Activated effector memory CD4-positive, alpha-beta T cell treated with anti-CD3 and anti-CD28 coated beads, Interleukin-2, amount 50 U/mL, for 16 hours (primary cell): ENCODE measurements around the gene PACS1.
"Not testable (repeated sequence)": the region's sequence is repeated elsewhere in the genome, so short reads cannot be mapped to it uniquely, and the experiment has no call there.

Experiments used
- DNase-seq: peaks from one replicate; pipeline ENCODE4 v3.0.0-alpha.2; 2020

The PACS1 gene

DNA sequence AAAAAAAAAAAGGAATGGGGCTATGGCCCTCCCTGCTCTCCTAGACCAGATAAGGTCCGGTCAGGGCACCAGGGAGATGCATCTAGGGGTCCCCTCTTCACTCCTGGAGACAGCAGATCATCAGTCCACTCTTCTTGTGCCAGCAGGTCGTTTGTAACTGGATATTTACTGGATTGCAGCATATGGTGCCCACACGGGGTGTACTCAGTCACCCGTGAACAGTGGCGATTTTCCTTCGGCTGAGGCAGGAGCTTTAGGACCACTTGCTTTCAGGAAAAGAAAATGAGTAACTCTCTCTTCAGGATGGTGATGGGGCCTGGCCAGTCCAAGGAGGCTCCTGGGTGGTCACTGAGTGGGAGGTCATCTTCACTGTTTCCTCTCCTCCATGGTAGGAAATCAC, 160.1 kb downstream of the PACS1 start:
- DNase-seq = no peak

DNA sequence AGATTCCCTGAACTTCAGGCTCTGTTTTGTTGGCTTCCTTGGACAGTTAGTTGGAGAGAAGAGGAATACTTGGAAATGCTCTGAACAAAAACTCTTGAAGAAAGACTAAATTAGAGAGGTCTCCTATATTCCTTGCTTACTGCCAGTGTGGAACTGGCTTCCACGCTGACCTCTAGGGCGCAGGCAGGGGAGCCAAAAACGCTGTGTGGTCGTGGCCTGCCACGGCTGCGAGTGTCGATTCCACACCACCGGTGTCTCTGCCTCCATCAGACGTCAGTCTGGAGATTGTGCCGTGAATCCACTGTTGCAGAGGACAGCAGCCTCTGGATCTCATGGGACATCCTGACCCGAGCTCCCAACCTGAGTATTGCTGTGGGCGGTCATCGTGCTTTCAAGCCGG, 160.9 kb downstream of the PACS1 start:
- no peak for DNase-seq

DNA sequence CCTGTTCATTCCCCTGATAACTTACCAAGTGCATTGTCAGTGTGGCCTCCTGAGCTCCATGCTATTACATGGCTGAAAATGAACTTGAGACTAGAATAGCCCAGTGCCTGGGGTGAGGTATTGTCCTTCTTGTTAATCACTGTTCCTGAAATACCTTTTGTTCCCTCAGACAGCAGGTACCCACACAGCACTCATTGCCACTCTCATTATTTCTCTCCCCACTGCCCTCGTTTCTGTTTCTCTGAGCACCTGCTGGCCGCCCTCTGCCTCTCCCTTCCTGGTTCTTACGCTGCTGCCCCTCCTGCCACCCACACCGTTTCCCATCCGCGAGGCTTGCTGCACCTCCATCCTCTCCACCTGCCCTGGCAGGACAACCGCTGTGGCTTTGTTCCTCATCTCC, 161.5 kb downstream of the PACS1 start:
- no peak for DNase-seq

DNA sequence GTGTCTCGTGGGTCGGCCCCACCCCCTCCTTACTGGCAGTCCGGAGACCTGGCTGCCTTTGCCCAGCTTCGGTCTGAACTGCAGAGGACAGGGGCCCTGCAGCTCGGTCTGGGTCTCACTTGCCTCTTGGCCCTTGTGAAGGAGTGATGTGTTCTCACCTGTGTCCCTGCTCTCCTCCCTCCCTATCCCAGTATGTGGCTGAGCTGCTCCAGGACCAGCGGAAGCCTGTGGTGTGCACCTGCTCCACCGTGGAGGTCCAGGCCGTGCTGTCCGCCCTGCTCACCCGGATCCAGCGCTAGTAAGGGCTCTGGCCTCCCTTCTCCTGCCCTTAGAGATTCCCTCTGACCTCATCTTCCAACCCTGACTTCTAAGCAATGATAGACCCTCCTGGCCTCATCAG, 162.7 kb downstream of the PACS1 start:
- DNase-seq = no peak

DNA sequence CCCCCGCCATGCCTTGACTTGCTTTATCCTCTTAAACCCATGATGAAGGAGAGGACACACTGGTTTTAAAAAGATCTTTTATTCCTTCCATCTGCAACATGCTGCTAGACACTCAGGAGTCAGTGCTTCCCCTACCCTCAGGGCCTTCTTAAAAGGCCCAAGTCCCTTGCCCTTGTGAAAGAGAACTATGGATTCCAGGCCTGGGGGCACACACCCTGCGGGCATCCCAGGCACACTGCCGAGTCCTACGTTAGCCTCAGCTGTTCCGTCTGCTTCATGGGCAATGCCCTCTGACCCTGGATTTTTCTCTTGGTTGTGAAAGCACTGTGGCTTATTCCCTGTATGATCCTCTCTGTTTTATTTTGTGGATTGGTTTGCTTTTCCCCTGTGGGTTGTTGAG, 163.2 kb downstream of the PACS1 start:
- DNase-seq = no peak

DNA sequence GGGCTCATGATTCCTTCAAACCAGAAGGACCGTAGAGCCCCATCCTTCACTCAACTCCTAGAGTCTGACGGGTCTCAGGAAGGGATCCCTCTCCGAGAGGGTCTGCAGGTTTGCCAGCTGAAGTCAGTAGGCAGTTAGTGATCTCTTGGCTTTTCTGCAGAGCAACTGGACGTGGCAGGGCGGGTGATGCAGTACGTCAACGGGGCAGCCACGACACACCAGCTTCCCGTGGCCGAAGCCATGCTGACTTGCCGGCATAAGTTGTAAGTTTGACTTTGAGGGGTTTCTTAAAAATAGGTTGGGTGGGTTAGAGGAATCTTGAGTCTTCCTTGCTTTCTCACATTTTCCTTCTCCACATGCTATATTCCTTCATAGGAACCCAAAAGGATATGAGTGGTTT, 165.1 kb downstream of the PACS1 start:
- no peak for DNase-seq

DNA sequence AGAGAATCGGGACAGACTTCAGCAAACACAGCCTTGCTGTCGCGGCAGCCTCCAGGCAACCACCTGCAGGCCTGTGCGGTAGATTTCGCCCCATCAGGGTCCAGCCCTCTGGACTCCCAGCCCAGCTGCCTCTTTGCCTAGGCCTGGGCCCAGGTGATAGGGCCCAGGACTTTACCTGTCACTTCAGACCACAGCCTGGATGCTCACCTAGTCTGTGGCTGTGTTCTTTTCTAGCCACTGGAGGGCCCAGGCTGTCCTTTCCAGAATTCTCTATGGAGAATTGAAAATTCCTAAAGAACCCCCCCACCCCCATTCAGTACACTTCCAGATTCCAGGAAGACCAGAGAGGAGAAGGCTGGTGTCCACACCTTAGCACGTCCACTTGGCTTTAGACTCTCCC, 167.8 kb downstream of the PACS1 start:
- no peak for DNase-seq

DNA sequence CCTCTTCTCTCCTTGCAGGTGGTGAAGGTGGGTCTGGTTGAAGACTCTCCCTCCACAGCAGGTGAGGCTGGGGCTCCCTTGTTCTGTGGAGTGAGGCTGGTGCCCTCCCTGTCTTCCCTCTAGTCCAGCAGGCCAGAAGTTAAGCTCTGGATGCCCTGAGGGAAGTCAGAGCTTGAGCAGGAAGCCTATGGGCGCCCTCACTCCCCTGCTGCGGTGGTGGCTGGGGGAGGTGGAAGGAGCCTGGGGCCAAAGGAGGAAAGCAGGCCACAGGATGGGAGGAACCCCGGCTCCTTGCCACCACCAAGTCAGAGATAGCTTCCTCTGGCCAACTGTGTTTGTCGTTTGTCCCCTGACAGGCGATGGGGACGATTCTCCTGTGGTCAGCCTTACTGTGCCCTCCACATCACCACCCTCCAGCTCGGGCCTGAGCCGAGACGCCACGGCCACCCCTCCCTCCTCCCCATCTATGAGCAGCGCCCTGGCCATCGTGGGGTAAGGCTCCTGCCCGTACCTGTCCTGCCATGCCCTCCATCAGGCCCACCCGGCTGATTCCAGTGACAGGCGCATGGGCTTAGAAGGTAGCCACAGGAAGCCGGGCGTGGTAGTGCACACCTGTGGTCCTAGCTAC, 168.8 kb downstream of the PACS1 start:
- DNase-seq = no peak

DNA sequence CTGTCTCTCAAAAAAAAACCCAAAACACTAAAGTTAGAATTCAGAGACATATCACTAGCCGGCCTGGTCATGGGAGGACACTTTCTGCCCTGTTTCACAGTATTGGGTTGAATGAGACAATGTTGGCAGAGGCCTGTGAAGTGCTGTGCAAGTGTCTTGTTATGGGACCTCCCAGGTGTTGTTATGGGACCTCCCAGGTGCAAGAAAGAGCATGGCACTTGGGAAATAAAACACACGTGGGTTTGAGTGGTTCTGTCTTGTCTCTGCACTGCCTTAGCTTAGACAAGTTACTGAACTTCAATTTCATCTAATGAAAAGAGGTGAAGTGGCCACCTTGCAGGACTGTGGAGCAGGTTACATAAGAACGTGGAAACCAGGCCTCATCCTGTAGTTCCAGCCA, 169.4 kb downstream of the PACS1 start:
- DNase-seq = no peak

DNA sequence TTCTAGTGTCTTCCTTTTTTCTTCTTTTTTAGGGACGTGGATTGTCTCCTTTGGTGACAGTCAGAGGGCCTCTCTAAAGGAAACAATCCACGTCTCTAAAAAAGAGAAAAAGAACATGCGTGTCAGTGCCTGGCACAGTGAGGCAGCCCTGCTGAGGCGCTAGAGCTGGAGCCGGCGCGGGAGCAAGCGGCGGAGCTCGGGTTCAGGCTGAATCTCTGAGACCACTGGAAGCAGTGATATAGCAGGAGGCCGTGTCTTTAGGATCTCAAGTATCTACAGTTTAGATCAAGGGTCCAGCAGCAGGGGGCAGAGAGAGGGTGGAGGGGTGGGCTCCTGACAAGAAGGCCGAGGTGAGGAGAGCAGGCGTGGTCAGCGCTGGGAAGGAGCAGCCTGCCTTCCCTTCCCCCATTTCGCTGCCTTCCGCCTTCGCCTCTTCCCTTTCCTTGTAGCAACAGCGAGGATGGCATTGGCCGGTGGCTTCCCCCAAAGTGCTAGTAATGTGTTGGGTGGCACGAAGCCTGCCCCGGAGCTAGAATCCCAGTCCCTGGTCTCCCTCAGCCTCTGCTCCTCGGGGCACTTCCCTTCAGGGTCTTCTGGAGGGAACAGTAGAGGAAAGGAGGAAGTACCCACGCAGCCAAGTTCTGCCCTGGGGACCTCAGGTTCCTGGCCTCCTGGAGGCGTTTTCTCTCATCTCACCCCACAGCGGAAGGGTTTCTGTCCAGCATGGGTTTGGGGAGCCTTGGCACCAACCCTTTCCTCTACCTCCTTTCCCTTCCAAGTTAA, 170.1 kb downstream of the PACS1 start:
- no peak for DNase-seq

DNA sequence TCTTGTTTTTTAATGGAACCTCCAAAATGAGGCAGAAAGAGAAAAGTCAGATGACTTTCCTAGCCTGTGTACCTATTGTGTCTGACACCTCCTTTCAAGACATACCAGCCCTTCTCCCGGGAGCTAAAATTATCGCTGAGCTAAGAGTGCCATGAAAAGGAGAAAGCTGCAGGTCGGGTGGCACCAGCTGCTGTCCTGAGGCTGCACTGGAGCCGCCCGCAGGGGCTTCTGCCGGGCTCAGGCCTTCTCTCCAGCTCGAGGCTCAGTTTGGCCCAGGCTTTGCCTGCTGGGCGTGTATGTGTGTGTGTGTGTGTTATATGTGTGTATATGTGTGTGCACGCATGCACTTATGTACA, 170.7 kb downstream of the PACS1 start:
- DNase-seq = no peak

DNA sequence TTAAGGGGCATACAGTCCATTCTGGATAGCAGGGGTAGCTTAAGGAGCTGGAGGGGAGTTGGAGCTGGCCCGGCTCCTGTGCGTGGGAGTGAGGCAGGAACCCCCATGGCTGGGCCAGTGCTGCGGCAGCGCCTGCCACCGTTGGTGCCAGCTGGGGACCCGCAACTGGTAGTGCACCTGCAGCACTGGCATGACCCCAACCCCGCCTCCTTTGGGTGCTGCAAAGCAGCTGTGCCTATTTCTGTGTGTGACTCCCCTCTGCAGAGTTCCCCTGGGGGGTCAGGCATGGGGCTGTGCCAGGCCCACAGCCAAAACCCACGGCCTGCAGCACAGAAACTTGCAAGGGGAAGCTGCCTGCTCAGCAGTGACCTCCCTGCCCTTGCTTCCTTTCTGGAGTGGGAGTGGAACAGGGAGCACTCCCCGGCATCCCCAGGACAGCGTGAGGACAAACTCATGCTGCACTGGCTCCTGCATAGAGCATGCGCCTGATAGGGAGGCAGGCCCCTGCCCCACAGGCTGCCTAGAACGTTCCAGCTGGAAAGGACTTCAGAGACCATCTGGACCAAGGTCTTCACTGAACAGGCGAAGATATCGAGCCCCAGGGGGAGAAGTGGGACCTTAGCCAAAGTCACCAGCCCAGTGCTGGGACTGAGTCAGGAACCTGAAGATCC, 172.2 kb downstream of the PACS1 start:
- DNase-seq = no peak

DNA sequence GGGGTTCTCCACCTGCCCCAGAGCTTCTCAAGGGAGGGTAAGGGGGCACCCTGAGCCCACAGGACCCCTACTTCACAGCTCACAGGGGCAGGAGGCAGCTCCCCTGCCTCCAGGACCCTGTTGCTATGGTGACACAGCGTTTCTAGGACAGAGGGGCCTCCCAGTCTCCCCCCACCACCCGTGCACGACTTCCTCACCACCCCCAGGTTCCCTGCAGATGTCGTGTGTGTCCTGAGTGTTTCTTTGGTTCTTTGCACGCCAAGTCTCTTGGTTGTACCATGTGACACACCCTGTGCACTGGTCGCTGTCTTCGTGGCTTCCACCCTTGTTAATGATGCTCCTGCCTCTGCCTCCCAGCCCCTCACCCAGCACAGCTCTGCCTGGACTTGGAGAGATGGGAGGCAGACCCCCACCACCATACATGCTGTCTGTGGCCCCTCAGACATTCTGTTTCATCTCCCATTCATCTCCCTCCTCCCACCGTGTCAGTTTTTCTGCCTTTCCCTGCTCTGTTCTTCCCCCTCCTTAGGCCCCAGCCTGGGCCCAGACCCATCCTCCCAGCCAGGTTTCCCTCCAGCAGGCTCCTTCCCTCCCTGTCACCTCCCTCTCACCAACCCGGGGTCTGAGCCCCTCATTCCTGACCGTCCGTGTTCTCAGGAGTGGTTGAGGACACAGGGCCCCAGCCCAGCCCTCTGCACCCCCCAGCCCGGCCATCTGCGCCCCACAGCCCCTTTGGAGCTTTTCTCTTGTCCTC, 173.9 kb downstream of the PACS1 start:
- no peak for DNase-seq

DNA sequence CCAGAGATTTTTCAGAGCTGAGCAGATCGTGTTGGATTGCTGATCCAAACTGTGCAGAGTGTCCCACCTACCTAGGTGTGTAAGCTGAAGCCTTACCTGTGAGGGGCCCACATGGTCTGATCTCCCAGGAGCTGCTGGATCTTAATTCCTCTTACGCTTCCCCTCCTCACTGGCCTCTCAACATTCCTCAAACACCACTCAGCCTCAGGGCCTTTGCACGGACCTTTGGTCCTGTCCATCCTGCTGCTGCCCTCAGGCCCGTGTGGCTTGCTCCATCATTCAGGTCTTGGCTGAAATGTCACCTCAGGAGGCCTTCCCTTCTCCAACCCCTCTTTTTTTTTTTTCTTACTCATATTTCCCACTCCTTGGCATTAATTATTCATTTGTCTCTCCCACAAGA, 177.2 kb downstream of the PACS1 start:
- no peak for DNase-seq

DNA sequence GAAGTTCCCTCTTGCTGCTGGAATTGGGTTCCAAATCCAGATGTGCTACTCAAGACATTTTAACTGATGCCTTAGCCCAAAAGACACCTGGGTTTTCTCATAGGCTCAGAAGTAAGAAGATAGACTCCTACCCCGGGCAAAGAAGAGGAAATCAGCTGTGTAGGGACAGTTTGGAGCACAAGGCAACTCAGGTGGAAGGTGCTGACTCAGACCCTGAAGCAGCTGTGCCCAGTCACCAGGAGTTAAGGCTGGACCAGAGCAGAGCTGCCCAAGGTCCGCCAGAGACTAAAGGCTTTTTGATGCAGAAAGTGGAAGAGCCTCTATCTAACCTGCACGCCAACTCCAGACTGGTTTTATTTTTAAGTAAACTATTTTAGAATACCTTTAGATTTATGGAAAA, 177.7 kb downstream of the PACS1 start:
- DNase-seq = no peak

DNA sequence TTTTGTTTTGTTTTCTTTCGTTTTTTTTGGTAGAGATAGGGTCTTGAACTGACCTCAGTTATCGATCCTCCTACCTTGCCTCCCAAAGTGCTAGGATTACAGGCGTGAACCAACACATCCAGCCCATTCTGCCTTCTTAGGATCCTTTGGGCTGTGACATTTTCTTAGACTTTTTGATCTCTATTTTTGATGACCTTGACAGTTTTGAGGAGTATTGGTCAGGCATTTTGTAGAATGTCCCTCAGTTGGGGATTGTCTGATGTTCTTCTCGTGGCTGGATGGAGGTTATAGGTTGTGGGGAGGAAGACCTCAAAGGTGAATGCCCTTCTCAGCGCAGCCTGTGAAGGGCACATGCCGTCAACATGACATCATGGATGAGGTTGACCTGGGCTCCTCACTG, 178.8 kb downstream of the PACS1 start:
- no peak for DNase-seq

DNA sequence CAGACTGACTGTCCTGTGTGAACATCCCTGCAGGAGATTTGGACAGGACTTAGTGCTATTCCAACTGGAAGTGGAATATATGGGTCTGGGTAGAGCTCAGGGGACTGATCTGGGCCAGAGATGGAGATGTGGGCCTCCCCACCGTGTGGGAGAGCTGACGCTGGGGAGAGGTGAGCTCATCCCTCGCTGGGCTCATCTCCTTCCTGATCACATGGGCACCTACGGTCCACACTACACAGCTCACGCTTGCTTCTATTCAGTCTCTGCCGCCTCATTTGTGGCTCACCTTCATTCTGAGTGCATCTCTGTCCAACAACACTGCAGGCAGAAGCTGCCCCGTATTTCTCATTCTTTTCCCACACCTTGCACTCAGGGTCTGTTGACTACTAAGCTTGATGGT, 181.7 kb downstream of the PACS1 start:
- no peak for DNase-seq

DNA sequence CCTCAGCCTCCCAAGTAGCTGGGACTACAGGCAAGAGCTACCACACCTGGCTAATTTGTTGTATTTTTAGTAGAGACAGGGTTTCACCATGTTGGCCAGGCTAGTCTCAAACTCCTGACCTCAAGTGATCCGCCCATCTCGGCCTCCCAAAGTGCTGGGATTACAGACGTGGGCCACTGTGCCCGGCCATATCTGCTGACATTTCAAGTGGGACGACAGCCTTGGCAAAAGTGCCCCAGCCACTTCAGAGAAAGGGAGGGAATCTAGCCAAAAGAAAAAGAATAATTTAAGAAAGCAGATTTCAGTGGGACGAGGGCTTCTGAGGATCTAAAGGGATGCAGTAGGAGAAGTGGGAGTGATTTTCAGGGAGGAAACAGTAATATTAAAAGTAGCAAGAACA, 183.0 kb downstream of the PACS1 start:
- DNase-seq = not testable (repeated sequence)

DNA sequence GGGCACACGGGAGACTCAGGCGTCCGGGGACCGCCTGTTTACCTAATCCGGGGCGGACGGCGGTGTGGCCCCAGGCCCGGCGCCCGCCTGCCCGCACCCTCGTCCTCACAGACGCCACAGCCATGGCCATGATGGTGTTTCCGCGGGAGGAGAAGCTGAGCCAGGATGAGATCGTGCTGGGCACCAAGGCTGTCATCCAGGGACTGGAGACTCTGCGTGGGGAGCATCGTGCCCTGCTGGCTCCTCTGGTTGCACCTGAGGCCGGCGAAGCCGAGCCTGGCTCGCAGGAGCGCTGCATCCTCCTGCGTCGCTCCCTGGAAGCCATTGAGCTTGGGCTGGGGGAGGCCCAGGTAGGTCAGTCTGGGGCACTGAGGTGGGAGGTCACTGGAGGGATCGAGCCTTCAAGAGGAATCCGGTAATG, 188.4 kb downstream of the PACS1 start:
- no peak for DNase-seq

DNA sequence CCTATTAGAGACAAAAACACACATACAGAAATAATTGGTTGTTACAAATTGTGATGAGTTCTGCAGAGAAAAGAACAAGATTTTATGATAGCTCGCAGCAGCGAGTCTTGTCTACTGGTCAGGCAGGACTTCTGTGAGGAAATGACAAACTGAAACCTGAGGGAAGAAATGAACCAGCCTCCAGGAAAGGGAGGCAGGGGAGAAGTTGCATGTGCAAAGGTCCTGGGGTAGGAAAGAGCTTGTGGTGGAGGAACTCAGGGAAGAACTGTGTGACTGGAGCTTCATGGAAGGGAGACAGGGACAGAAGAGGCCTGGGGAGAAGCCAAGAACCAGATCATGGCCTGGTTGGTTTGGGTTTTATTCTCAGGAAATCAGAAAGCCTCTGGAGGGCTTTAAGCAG, 189.2 kb downstream of the PACS1 start:
- no peak for DNase-seq

DNA sequence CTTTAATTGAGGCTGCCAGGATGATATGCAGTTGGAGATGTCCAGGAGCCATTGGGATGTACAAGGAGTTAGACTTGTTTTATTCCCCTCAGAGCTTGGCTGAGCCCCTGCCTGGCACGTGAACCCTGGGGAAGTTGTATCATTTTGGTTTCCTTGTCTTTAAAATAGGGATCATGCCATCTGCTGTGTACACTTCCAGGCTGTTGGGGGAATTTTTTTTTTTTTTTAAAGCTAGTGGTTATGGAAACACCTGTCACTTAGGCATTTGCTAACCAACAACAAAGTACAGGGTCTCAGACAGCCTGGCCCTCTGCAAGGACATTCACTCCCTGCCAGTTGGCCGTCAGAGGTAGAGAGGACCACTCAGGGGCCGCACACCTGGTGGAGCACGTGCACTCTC, 189.9 kb downstream of the PACS1 start:
- DNase-seq = no peak

DNA sequence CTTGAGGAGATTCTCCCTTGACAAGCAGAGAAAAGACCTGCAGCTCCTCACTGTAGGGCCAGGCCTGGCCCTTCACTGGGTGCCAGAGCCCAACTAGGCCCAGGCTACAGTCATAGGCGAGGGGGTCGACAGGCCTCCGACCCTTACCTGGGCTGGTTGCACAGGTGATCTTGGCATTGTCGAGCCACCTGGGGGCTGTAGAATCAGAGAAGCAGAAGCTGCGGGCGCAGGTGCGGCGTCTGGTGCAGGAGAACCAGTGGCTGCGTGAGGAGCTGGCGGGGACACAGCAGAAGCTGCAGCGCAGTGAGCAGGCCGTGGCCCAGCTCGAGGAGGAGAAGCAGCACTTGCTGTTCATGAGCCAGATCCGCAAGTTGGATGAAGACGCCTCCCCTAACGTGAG, 191.5 kb downstream of the PACS1 start:
- DNase-seq = no peak

DNA sequence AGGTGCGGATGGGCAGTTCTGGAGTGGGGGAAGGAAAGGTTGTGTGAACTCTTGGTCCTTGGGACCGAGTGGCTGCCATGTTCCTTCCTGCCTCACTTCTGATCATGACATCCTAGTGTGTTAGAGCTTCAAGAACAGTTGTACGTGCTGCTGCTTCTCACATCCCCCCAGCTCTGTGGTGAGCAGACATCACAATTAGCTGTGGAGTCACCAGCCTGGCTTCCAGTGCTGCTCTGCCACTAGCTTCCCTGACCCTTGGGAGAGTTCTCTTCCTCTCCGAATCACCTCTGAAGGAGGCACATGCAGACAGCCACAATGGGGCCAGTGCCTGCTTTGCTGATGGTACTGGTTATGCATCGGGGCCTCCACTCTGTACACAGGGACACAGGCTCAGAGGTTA, 192.1 kb downstream of the PACS1 start:
- DNase-seq = no peak

DNA sequence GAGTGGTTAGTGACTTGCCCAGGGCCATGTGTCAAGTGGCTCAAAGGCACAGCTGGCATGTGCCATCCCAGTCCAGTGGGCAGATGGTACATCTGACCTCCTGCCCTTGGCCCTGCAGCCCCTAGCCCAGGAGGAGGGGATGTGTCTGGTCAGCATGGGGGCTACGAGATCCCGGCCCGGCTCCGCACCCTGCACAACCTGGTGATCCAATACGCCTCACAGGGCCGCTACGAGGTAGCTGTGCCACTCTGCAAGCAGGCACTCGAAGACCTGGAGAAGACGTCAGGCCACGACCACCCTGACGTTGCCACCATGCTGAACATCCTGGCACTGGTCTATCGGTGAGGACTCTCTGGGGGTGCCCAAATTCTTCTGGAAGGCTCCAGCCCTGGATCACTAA, 192.6 kb downstream of the PACS1 start:
- no peak for DNase-seq
